Endothelial cell of umbilical vein (primary cell): ENCODE results near the gene ARHGAP10. TPM values are rescaled to one million over a fixed set of nuclear protein-coding genes. Genes with fewer than 3 reads are reported as not detected.

Experiments
- BruUV-seq: library from RNA; stranded (reverse); fragments of 400-500 nt; replicated peaks from 2 replicates; lab custom pipeline; 2021; lab: Mats Ljungman, UMichigan
- CTCF ChIA-PET: fragments of 300-600, 350-600 bp; sonication (Branson Sonifier 250); formaldehyde crosslinking; loops from one replicate; lab custom pipeline; 2021; ENCODE audit warnings: antibody characterized with exemption, inconsistent platforms; lab: Charles Lee
- POLR2A ChIA-PET: fragments of 300-600, 350-600 bp; sonication (Branson Sonifier 250); formaldehyde crosslinking; loops from one replicate; lab custom pipeline; 2021; ENCODE audit warnings: antibody characterized with exemption, inconsistent platforms; lab: Charles Lee
- DNase-seq: peaks from one replicate; pipeline ENCODE4 v3.0.0-alpha.2; 2011; ENCODE audit warnings: low read depth, low spot score
- FAIRE-seq: peaks from 2 replicates; lab custom pipeline; 2011; peaks lifted over from hg19 to GRCh38; lab: Jason Lieb, UNC
- H2AFZ ChIP-seq: 2 replicates; pipeline ENCODE4 v1.6.0; 2012; ENCODE audit warnings: low read depth, low read length, control low read depth, inconsistent platforms
- H3K27ac ChIP-seq: 2 replicates; pipeline ENCODE4 v1.5.1; 2011; ENCODE audit warnings: low read depth, mild to moderate bottlenecking, control low read depth, low read length, moderate library complexity; ENCODE audit not compliant: insufficient read depth
- H3K27me3 ChIP-seq, 2 experiments: 2 replicates each; pipeline versions ENCODE4 v1.6.0 to v1.6.1; 2011; ENCODE audit warnings: low read length in 2 of 2, mixed read lengths in 1 of 2; ENCODE audit not compliant: control insufficient read depth in 2 of 2, insufficient read depth in 2 of 2
- H3K36me3 ChIP-seq, 2 experiments: 2 replicates in 1 of 2; 3 replicates in 1 of 2; pipeline ENCODE4 v1.5.1; 2011; ENCODE audit warnings: low read length in 2 of 2, mild to moderate bottlenecking in 1 of 2, moderate library complexity in 1 of 2; ENCODE audit not compliant: control insufficient read depth in 2 of 2, insufficient read depth in 2 of 2; ENCODE audit errors: extremely low read depth in 1 of 2
- H3K4me1 ChIP-seq: 3 replicates; pipeline ENCODE4 v1.5.1; 2011; ENCODE audit warnings: mild to moderate bottlenecking, low read length; ENCODE audit not compliant: control insufficient read depth, insufficient read depth; ENCODE audit errors: extremely low read depth
- H3K4me2 ChIP-seq: 2 replicates; pipeline ENCODE4 v1.6.1; 2011; ENCODE audit warnings: low read length, control low read depth, mixed read lengths; ENCODE audit not compliant: insufficient read depth
- H3K4me3 ChIP-seq, 3 experiments: fragments of 200-600 bp in 1 of 3; sonication (generic), shearing (Covaris generic) in 1 of 3; replicated peaks in 1 of 3; 2 replicates each; pipeline ENCODE4 v1.5.1; 2011 to 2016; ENCODE audit warnings: control low read depth in 3 of 3, low read length in 3 of 3, mild to moderate bottlenecking in 2 of 3, inconsistent platforms in 1 of 3, low read depth in 1 of 3, moderate library complexity in 1 of 3; ENCODE audit not compliant: insufficient read depth in 1 of 3
- H3K79me2 ChIP-seq: 2 replicates; pipeline ENCODE4 v1.6.0; 2012; ENCODE audit warnings: low read length, inconsistent platforms; ENCODE audit not compliant: control insufficient read depth, insufficient read depth
- H3K9ac ChIP-seq: replicated peaks from 2 replicates; pipeline ENCODE3; 2011; ENCODE audit warnings: low read length, control low read depth; ENCODE audit not compliant: insufficient read depth; ENCODE audit errors: extremely low read depth
- H3K9me1 ChIP-seq: replicated peaks from 3 replicates; pipeline ENCODE4 v1.6.0; 2011; ENCODE audit warnings: mild to moderate bottlenecking, low read length; ENCODE audit not compliant: control insufficient read depth, insufficient read depth; ENCODE audit errors: extremely low read depth
- H3K9me3 ChIP-seq: replicated peaks from 2 replicates; pipeline ENCODE4 v1.5.1; 2012; ENCODE audit warnings: low read length, inconsistent platforms; ENCODE audit not compliant: control insufficient read depth, insufficient read depth
- H4K20me1 ChIP-seq: replicated peaks from 2 replicates; pipeline ENCODE3; 2011; ENCODE audit warnings: mild to moderate bottlenecking, low read length; ENCODE audit not compliant: control insufficient read depth, insufficient read depth; ENCODE audit errors: extremely low read depth
- EZH2 ChIP-seq: IDR thresholded peaks from 2 replicates; pipeline ENCODE4 v1.6.1; 2012; ENCODE audit warnings: borderline replicate concordance, low read depth, mild to moderate bottlenecking, moderate library complexity, low read length, inconsistent platforms; ENCODE audit not compliant: severe bottlenecking
- FOS ChIP-seq: IDR thresholded peaks from 2 replicates; pipeline ENCODE4 v1.6.1; 2011; ENCODE audit warnings: mild to moderate bottlenecking, low read length, moderate library complexity, borderline replicate concordance; ENCODE audit not compliant: insufficient read depth
- GATA2 ChIP-seq: IDR thresholded peaks from 2 replicates; pipeline ENCODE4 v1.7.0; 2011; ENCODE audit warnings: low read depth, mild to moderate bottlenecking, moderate library complexity, mixed read lengths, low read length; ENCODE audit not compliant: insufficient read length, insufficient read depth
- JUN ChIP-seq: IDR thresholded peaks from 2 replicates; pipeline ENCODE4 v1.6.1; 2011; ENCODE audit warnings: borderline replicate concordance, low read depth; ENCODE audit not compliant: insufficient read length, insufficient read depth
- MYC ChIP-seq: IDR thresholded peaks from one replicate; pipeline ENCODE4 v1.6.1; 2011; ENCODE audit warnings: mild to moderate bottlenecking, low read depth, low read length
- POLR2A ChIP-seq: IDR thresholded peaks from 2 replicates; pipeline ENCODE4 v1.6.1; 2012; ENCODE audit warnings: low read depth, mild to moderate bottlenecking, control low read depth, low read length
- POLR2AphosphoS5 ChIP-seq: IDR thresholded peaks from 2 replicates; pipeline ENCODE4 v1.6.1; 2012; ENCODE audit warnings: low read depth, mild to moderate bottlenecking, control low read depth, low read length, moderate library complexity; ENCODE audit not compliant: insufficient read depth
- dilution Hi-C: fragments of 300-500 bp; cut with MboI; formaldehyde crosslinking; loops from one replicate; pipeline ENCODE4 v1.15.0; 2019; ENCODE audit warnings: low sequenced_read_pairs; ENCODE audit not compliant: extremely low pct_ligation_motif_present
- intact Hi-C: fragments of 100-400 bp; cut with micrococcal nuclease; formaldehyde crosslinking; loops from one replicate; pipeline ENCODE4 v1.10.0; 2022
- polyA plus RNA-seq, 4 experiments: library from polyadenylated mRNA; depleted of rRNA in 3 of 4; stranded (reverse) in 3 of 4; unstranded in 1 of 4; fragments of >200 nt; gene quantifications; 2 replicates each; pipeline versions ENCODE4 v1.2.1 to v1.2.3, GENCODE V29; 2011 to 2012; ENCODE audit warnings: missing spikeins in 1 of 4
- total RNA-seq: library from RNA; stranded (reverse); gene quantifications from 2 replicates; pipeline ENCODE4 v1.2.3, GENCODE V29; 2021

The ARHGAP10 gene
- total and polyA plus RNA-seq, 2 donors (not counting 3 experiments of a cell fraction or from before 2014, with no cell fraction given) = 20.4 to 36.7 TPM

- Histone ChIP-seq H3K4me1 (peaks cover 64% of the 10 kb centered on the region), H3K9me3 (no peaks in the 10 kb centered on the region)
These were observed 37.5 kb downstream of the ARHGAP10 start for GRCh38 chr4:147769386-147769785.

GRCh38 chr4:147770831-147771230 is 38.9 kb downstream of the ARHGAP10 start:
- no peaks in the 10 kb centered on the region for H3K9me3 ChIP-seq
- dilution Hi-C loops (no loop called here), intact Hi-C loops (loop anchor here (10.0 kb wide), 1 partner anchor 674 kb away; the partner anchor contains the start of gene NR3C2)
- peaks cover 44% of the 10 kb centered on the region for H3K79me2 ChIP-seq
- no peaks in the 10 kb centered on the region for H3K36me3 ChIP-seq
- H3K4me2 ChIP-seq = no peak overlapping the region
- no TSS peak for BruUV-seq
- H3K27me3 ChIP-seq = no peaks in the 10 kb centered on the region
- DNase-seq (no peak), FAIRE-seq (no peak)
- H3K4me1 ChIP-seq = peaks cover 68% of the 10 kb centered on the region
- POLR2A ChIA-PET = no interaction called here
- no peak overlapping the region for H2AFZ ChIP-seq
- peak overlapping the region; percentile 24 for H3K27ac ChIP-seq
- no peaks in the 10 kb centered on the region for H4K20me1 ChIP-seq
- H3K9ac ChIP-seq = no peak overlapping the region
- no peaks in the 10 kb centered on the region for H3K9me1 ChIP-seq
- TF ChIP-seq POLR2AphosphoS5 = no peak
- no peak for TF ChIP-seq MYC
- no peak for TF ChIP-seq POLR2A
- TF ChIP-seq FOS = no peak
- TF ChIP-seq GATA2 = no peak
- TF ChIP-seq EZH2 = no peak
- CTCF ChIA-PET = interaction anchor here (1.0 to 5.1 kb wide), 3 partner anchors 16 to 95 kb away, joined by 3 to 59 read pairs (median 19); no protein-coding TSS in a partner anchor
- H3K4me3 ChIP-seq = no peak overlapping the region

More at GRCh38 chr4:147769386-147769785, 37.5 kb downstream of the ARHGAP10 start:
- POLR2A ChIA-PET = no interaction called here
- CTCF ChIA-PET = interaction anchor here (1.1 to 5.1 kb wide), 2 partner anchors 30 to 97 kb away, joined by 4 to 59 read pairs; no protein-coding TSS in a partner anchor
- H3K27ac ChIP-seq = no peak overlapping the region
- DNase-seq = no peak
- dilution Hi-C loops = no loop called here
- H3K4me3 ChIP-seq = no peak overlapping the region
- H3K36me3 ChIP-seq = no peaks in the 10 kb centered on the region
- H4K20me1 ChIP-seq = no peaks in the 10 kb centered on the region
- no peak for FAIRE-seq
- peaks cover 31% of the 10 kb centered on the region for H3K79me2 ChIP-seq
- no peak for TF ChIP-seq JUN
- no peak for TF ChIP-seq POLR2A
- TF ChIP-seq MYC = no peak
- H2AFZ ChIP-seq = no peak overlapping the region
- H3K9me1 ChIP-seq = no peaks in the 10 kb centered on the region
- H3K9ac ChIP-seq = no peak overlapping the region
- no peak overlapping the region for H3K4me2 ChIP-seq
- H3K27me3 ChIP-seq = no peaks in the 10 kb centered on the region
- intact Hi-C loops = no loop called here
- BruUV-seq = no TSS peak
